H1 (cell line): ENCODE results near the gene RAP2A. TPM values are rescaled to one million over a fixed set of nuclear protein-coding genes. Genes with fewer than 3 reads are reported as not detected.

Experiments used
- CTCF ChIA-PET: fragments of 300-600 bp; sonication (Branson Sonifier 250); formaldehyde crosslinking; loops from one replicate; lab custom pipeline; 2021; ENCODE audit not compliant: partially characterized antibody; lab: Charles Lee
- POLR2A ChIA-PET: fragments of 300-600 bp; sonication (Branson Sonifier 250); formaldehyde crosslinking; loops from one replicate; lab custom pipeline; 2021; ENCODE audit warnings: inconsistent platforms; ENCODE audit not compliant: partially characterized antibody; lab: Charles Lee
- DNase-seq, 2 experiments: peaks; one replicate each; pipeline versions ENCODE4 v3.0.0 to v3.0.0-alpha.2; 2010 to 2022; ENCODE audit warnings: low spot score in 2 of 2, low read depth in 1 of 2, mixed read lengths in 1 of 2
- FAIRE-seq: peaks from 2 replicates; lab custom pipeline; 2011; peaks lifted over from hg19 to GRCh38; lab: Jason Lieb, UNC
- H2AFZ ChIP-seq: 2 replicates; pipeline ENCODE4 v1.8.1; 2012; ENCODE audit warnings: low read length, inconsistent platforms
- H2AK5ac ChIP-seq: 2 replicates; pipeline ENCODE4 v1.6.1; 2013; ENCODE audit warnings: low read depth, low read length
- H2BK120ac ChIP-seq: replicated peaks from 2 replicates; pipeline ENCODE3; 2013; ENCODE audit warnings: low read depth, low read length, inconsistent platforms
- H2BK12ac ChIP-seq: 2 replicates; pipeline ENCODE4 v1.6.1; 2013; ENCODE audit warnings: low read depth, low read length
- H2BK15ac ChIP-seq: 2 replicates; pipeline ENCODE4 v1.6.1; 2013; ENCODE audit warnings: low read length
- H2BK20ac ChIP-seq: 2 replicates; pipeline ENCODE4 v1.6.1; 2013; ENCODE audit warnings: low read length
- H2BK5ac ChIP-seq: 2 replicates; pipeline ENCODE4 v1.6.1; 2013; ENCODE audit warnings: low read depth, low read length
- H3K14ac ChIP-seq: 2 replicates; pipeline ENCODE4 v1.6.1; 2013; ENCODE audit warnings: inconsistent platforms; ENCODE audit not compliant: insufficient read length
- H3K18ac ChIP-seq: 2 replicates; pipeline ENCODE4 v1.6.1; 2013; ENCODE audit warnings: low read length; ENCODE audit errors: extremely low read depth
- H3K23ac ChIP-seq: 2 replicates; pipeline ENCODE4 v1.6.1; 2013; ENCODE audit warnings: inconsistent platforms; ENCODE audit not compliant: insufficient read length
- H3K23me2 ChIP-seq: 2 replicates; pipeline ENCODE4 v1.6.1; 2013; ENCODE audit warnings: low read depth, low read length
- H3K27ac ChIP-seq: 2 replicates; pipeline ENCODE4 v1.6.1; 2011; ENCODE audit warnings: low read depth, low read length, inconsistent platforms
- H3K27me3 ChIP-seq, 4 experiments: replicated peaks in 1 of 4; 1 replicate in 1 of 4; 2 replicates in 3 of 4; pipeline versions ENCODE4 v1.6.1 to v1.8.1; 2011 to 2013; ENCODE audit warnings: low read length in 3 of 4, mild to moderate bottlenecking in 3 of 4, inconsistent platforms in 2 of 4, mixed read lengths in 2 of 4, moderate library complexity in 1 of 4; ENCODE audit not compliant: control insufficient read depth in 3 of 4, insufficient read depth in 3 of 4; ENCODE audit errors: extremely low read depth in 1 of 4
- H3K36me3 ChIP-seq, 4 experiments: 2 replicates each; pipeline versions ENCODE4 v1.6.1 to v1.8.1; 2011 to 2013; ENCODE audit warnings: mild to moderate bottlenecking in 4 of 4, low read length in 3 of 4, moderate library complexity in 2 of 4, control low read depth in 1 of 4, inconsistent platforms in 1 of 4; ENCODE audit not compliant: insufficient read depth in 4 of 4, control insufficient read depth in 2 of 4
- H3K4ac ChIP-seq: replicated peaks from 2 replicates; pipeline ENCODE3; 2013; ENCODE audit warnings: low read length, low read depth, mixed read lengths, inconsistent platforms; ENCODE audit not compliant: insufficient read length
- H3K4me1 ChIP-seq, 4 experiments: replicated peaks in 1 of 4; 1 replicate in 1 of 4; 2 replicates in 3 of 4; pipeline versions ENCODE4 v1.6.1 to v1.8.1; 2011 to 2013; ENCODE audit warnings: low read length in 3 of 4, inconsistent platforms in 2 of 4, mixed read lengths in 1 of 4; ENCODE audit not compliant: insufficient read depth in 4 of 4, control insufficient read depth in 3 of 4
- H3K4me2 ChIP-seq, 2 experiments: 2 replicates each; pipeline versions ENCODE4 v1.6.1 to v1.8.1; 2011 to 2013; ENCODE audit warnings: low read depth in 2 of 2, low read length in 2 of 2, control low read depth in 1 of 2, inconsistent platforms in 1 of 2, mild to moderate bottlenecking in 1 of 2; ENCODE audit not compliant: insufficient read depth in 1 of 2
- H3K4me3 ChIP-seq, 4 experiments: fragments of 200-600, 300-600 bp in 1 of 4; sonication (generic), shearing (Covaris generic), sonication (Bioruptor Twin) in 1 of 4; 2 replicates each; pipeline versions ENCODE4 v1.5.1 to v1.8.1; 2011 to 2016; ENCODE audit warnings: low read length in 4 of 4, low read depth in 3 of 4, control low read depth in 2 of 4, inconsistent platforms in 2 of 4, mild to moderate bottlenecking in 2 of 4, mixed read lengths in 1 of 4, moderate library complexity in 1 of 4; ENCODE audit not compliant: insufficient read depth in 2 of 4; ENCODE audit errors: extremely low read depth in 1 of 4
- H3K56ac ChIP-seq: replicated peaks from 2 replicates; pipeline ENCODE3; 2013; ENCODE audit warnings: low read depth, mild to moderate bottlenecking, mixed read lengths, low read length, inconsistent platforms; ENCODE audit not compliant: insufficient read length
- H3K79me1 ChIP-seq: 2 replicates; pipeline ENCODE4 v1.6.1; 2013; ENCODE audit warnings: low read depth, low read length, control low read depth
- H3K79me2 ChIP-seq, 2 experiments: 2 replicates each; pipeline versions ENCODE4 v1.6.1 to v1.8.1; 2012 to 2013; ENCODE audit warnings: low read length in 2 of 2, mild to moderate bottlenecking in 2 of 2, inconsistent platforms in 1 of 2; ENCODE audit not compliant: insufficient read depth in 2 of 2, control insufficient read depth in 1 of 2
- H3K9ac ChIP-seq, 4 experiments: replicated peaks in 1 of 4; 1 replicate in 1 of 4; 2 replicates in 3 of 4; pipeline versions ENCODE4 v1.6.1 to v1.8.1; 2011 to 2013; ENCODE audit warnings: low read depth in 3 of 4, low read length in 3 of 4, control low read depth in 2 of 4, mild to moderate bottlenecking in 2 of 4, moderate library complexity in 2 of 4, inconsistent platforms in 1 of 4; ENCODE audit errors: extremely low read depth in 1 of 4
- H3K9me3 ChIP-seq, 2 experiments: 2 replicates each; pipeline versions ENCODE4 v1.6.1 to v1.8.1; 2012 to 2013; ENCODE audit warnings: mild to moderate bottlenecking in 2 of 2, moderate library complexity in 2 of 2, control low read depth in 1 of 2, inconsistent platforms in 1 of 2, low read depth in 1 of 2, low read length in 1 of 2, mixed read lengths in 1 of 2; ENCODE audit not compliant: insufficient read depth in 2 of 2
- H4K20me1 ChIP-seq, 2 experiments: replicated peaks in 1 of 2; 2 replicates each; pipeline versions ENCODE3 to v1.8.1; 2011 to 2013; ENCODE audit warnings: inconsistent platforms in 2 of 2, low read length in 2 of 2, mild to moderate bottlenecking in 1 of 2; ENCODE audit not compliant: insufficient read depth in 2 of 2, control insufficient read depth in 1 of 2
- H4K5ac ChIP-seq: 2 replicates; pipeline ENCODE4 v1.6.1; 2013; ENCODE audit warnings: low read length, low read depth, mixed read lengths, inconsistent platforms; ENCODE audit not compliant: insufficient read length
- H4K8ac ChIP-seq: 2 replicates; pipeline ENCODE4 v1.8.0; 2013; ENCODE audit warnings: mild to moderate bottlenecking, moderate library complexity, low read length, inconsistent platforms; ENCODE audit not compliant: insufficient read depth; ENCODE audit errors: extremely low read depth
- H4K91ac ChIP-seq: replicated peaks from 2 replicates; pipeline ENCODE3; 2013; ENCODE audit warnings: low read length, mixed read lengths, inconsistent platforms; ENCODE audit not compliant: insufficient read length
- BCL11A ChIP-seq, 2 experiments: IDR thresholded peaks; one replicate each; pipeline ENCODE4 v1.6.1; 2011; ENCODE audit warnings: low read depth in 2 of 2, low read length in 2 of 2, mild to moderate bottlenecking in 2 of 2
- CREB1 ChIP-seq: IDR thresholded peaks from 2 replicates; pipeline ENCODE4 v1.6.1; 2012; ENCODE audit warnings: inconsistent platforms
- GABPA ChIP-seq: IDR thresholded peaks from 2 replicates; pipeline ENCODE4 v1.6.1; 2011; ENCODE audit warnings: mild to moderate bottlenecking, low read length, moderate library complexity, borderline replicate concordance; ENCODE audit not compliant: insufficient read depth
- HDAC6 ChIP-seq: IDR thresholded peaks from one replicate; pipeline ENCODE4 v1.7.1; 2012; ENCODE audit warnings: low read depth, mild to moderate bottlenecking, inconsistent platforms, low read length, moderate library complexity
- JUN ChIP-seq: IDR thresholded peaks from 2 replicates; pipeline ENCODE4 v1.6.1; 2011; ENCODE audit warnings: low read depth, mild to moderate bottlenecking, improper control_type of control experiment, low read length
- MAX ChIP-seq: IDR thresholded peaks from 2 replicates; pipeline ENCODE4 v1.6.1; 2012; ENCODE audit warnings: inconsistent platforms
- NRF1 ChIP-seq: IDR thresholded peaks from 2 replicates; pipeline ENCODE4 v1.6.1; 2011; ENCODE audit warnings: mild to moderate bottlenecking, low read depth, low read length, improper control_type of control experiment
- SIN3A ChIP-seq, 2 experiments: IDR thresholded peaks in 1 of 2; conservative IDR thresholded peaks in 1 of 2; 2 replicates each; pipeline ENCODE4 v1.6.1; 2011 to 2012; ENCODE audit warnings: low read length in 2 of 2, improper control_type of control experiment in 1 of 2, low read depth in 1 of 2, mild to moderate bottlenecking in 1 of 2
- SIRT6 ChIP-seq: IDR thresholded peaks from one replicate; pipeline ENCODE4 v1.7.1; 2012; ENCODE audit warnings: low read length, inconsistent platforms
- SP1 ChIP-seq: IDR thresholded peaks from 2 replicates; pipeline ENCODE4 v1.6.1; 2011; ENCODE audit warnings: low read depth, low read length
- TCF12 ChIP-seq: IDR thresholded peaks from 2 replicates; pipeline ENCODE4 v1.6.1; 2011; ENCODE audit warnings: low read depth, mild to moderate bottlenecking, low read length
- USF2 ChIP-seq: IDR thresholded peaks from 2 replicates; pipeline ENCODE4 v1.6.1; 2011; ENCODE audit warnings: low read length, improper control_type of control experiment
- WGBS, 2 experiments: shearing (Covaris generic) in 1 of 2; methylation state at CpG; one replicate each; pipeline versions ENCODE4 v1.1.6 to v1.1.7; 2013 to 2015; ENCODE audit warnings: low lambda C conversion rate in 2 of 2, mixed read lengths in 2 of 2, inconsistent platforms in 1 of 2, low coverage in 1 of 2, missing lambda C conversion rate in 1 of 2; ENCODE audit not compliant: insufficient replicate concordance in 2 of 2, insufficient coverage in 1 of 2, insufficient read length in 1 of 2; ENCODE audit errors: extremely low coverage in 1 of 2, missing lambda C conversion rate in 1 of 2; 5-methylcytosine and 5-hydroxymethylcytosine counted together
- polyA plus RNA-seq, 7 experiments: library from polyadenylated mRNA; depleted of rRNA in 3 of 7; stranded (reverse) in 5 of 7; unstranded in 2 of 7; fragments of >200 nt in 5 of 7; fragments of 200-250 nt in 2 of 7; gene quantifications; 1 replicate in 5 of 7; 2 replicates in 1 of 7; 4 replicates in 1 of 7; pipeline versions ENCODE4 v1.2.1 to v1.2.3, GENCODE V29; 2011 to 2013; ENCODE audit warnings: missing spikeins in 2 of 7, mixed read lengths in 2 of 7
- total RNA-seq: library from RNA; stranded (reverse); fragmentation: NEBNext Ultra II Directional; extraction: Animal tissue kit (Norgen Biotek cat#: 25700); gene quantifications from 2 replicates; pipeline ENCODE4 v1.2.1, GENCODE V29; 2021

RAP2A gene
- total and polyA plus RNA-seq, 2 of the 8 experiments (the other 6 are each of a cell fraction or from before 2014, with no cell fraction given): 8.4 to 43.4 TPM

GRCh38 chr13:97430296-97430695 lies 3.7 kb upstream of the RAP2A start:
- 86% methylated on average over 4 of the region's 4 CpGs; no CpG with 5 or more reads in 1 of the 2 experiments for WGBS, 2 experiments
- Histone ChIP-seq H3K27me3 (no peaks in the 10 kb centered on the region), H4K8ac (no peak overlapping the region), H3K27ac (no peak overlapping the region), H3K23me2 (peaks cover 12% of the 10 kb centered on the region), H3K79me2 (peaks cover 0 to 10% of the 10 kb centered on the region in 2 experiments; a peak in 2 of 4 replicates), H3K4me1 (no peaks in the 10 kb centered on the region; a peak in 1 of 7 replicates), H2BK12ac (no peak overlapping the region), H3K9me3 (no peaks in the 10 kb centered on the region; a peak in 1 of 4 replicates), H3K36me3 (no peaks in the 10 kb centered on the region), H3K56ac (no peak overlapping the region), H2BK120ac (no peak overlapping the region), H3K9ac (no peak overlapping the region), H2BK5ac (no peak overlapping the region), H2AFZ (no peak overlapping the region), H2BK20ac (no peak overlapping the region), H4K20me1 (no peaks in the 10 kb centered on the region), H4K5ac (no peak overlapping the region), H2AK5ac (no peak overlapping the region), H3K79me1 (no peaks in the 10 kb centered on the region), H3K4me2 (no peak overlapping the region; a peak in 1 of 4 replicates), H3K18ac (no peak overlapping the region), H3K4me3 (no peak overlapping the region), H3K4ac (no peak overlapping the region), H3K14ac (no peak overlapping the region), H4K91ac (no peak overlapping the region), H3K23ac (no peak overlapping the region), H2BK15ac (no peak overlapping the region)
- CTCF ChIA-PET: interaction anchor here (0.7 to 1.7 kb wide), 2 partner anchors 40 to 71 kb away, joined by 3 to 4 read pairs; no protein-coding TSS in a partner anchor
- POLR2A ChIA-PET: no interaction called here
- no peak for FAIRE-seq
- no peak for DNase-seq
- TF ChIP-seq SIN3A (conservative IDR thresholded peaks at IDR 0.05 in 1 of 2, IDR thresholded peaks at IDR 0.05 in 1 of 2; ENCODE audit: low read depth in 1 of 2, low read length in 2 of 2) (no peak), MAX (no peak), USF2 (no peak), NRF1 (no peak), CREB1 (no peak), TCF12 (no peak), SIRT6 (no peak), JUN (no peak), HDAC6 (no peak), SP1 (no peak), GABPA (no peak), BCL11A (IDR thresholded peaks at IDR 0.05; ENCODE audit: low read depth in 2 of 2, low read length in 2 of 2) (no peak)
